ENCODE measurements around the gene SYPL1.

DNA sequence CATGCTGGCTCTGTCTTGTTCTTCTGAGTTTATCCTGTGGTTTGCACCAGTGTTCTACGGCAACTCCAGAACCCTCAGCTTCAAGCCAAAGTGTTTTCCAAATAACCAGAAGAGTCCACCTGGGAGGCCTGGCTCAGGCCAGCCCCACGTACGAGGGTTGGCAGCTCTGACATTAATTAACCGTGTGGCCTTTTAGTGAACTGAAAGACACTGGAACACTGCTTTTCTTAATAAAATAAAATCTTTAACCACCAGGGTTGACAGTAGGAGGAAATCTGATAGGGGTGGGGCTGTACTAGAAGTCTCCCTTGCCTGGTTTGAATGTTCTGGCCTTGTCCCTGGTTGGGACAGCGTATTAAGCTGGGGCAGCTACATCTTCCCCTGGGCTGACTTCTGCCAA is 64.9 kb downstream of the SYPL1 start:
- TF ChIP-seq POLR2A (IDR thresholded peaks at IDR 0.05), result no peak
- TF ChIP-seq, protein P1, sequence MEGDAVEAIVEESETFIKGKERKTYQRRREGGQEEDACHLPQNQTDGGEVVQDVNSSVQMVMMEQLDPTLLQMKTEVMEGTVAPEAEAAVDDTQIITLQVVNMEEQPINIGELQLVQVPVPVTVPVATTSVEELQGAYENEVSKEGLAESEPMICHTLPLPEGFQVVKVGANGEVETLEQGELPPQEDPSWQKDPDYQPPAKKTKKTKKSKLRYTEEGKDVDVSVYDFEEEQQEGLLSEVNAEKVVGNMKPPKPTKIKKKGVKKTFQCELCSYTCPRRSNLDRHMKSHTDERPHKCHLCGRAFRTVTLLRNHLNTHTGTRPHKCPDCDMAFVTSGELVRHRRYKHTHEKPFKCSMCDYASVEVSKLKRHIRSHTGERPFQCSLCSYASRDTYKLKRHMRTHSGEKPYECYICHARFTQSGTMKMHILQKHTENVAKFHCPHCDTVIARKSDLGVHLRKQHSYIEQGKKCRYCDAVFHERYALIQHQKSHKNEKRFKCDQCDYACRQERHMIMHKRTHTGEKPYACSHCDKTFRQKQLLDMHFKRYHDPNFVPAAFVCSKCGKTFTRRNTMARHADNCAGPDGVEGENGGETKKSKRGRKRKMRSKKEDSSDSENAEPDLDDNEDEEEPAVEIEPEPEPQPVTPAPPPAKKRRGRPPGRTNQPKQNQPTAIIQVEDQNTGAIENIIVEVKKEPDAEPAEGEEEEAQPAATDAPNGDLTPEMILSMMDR (IDR thresholded peaks at IDR 0.05), result no peak

All from prostate gland (tissue), 2 donors.